H1 (cell line): ENCODE measurements around the gene COL4A4. TPM values are rescaled to one million over a fixed set of nuclear protein-coding genes. Genes with fewer than 3 reads are reported as not detected.

Source experiments
- CTCF ChIA-PET: fragments of 300-600 bp; sonication (Branson Sonifier 250); formaldehyde crosslinking; loops from one replicate; lab custom pipeline; 2021; ENCODE audit not compliant: partially characterized antibody; lab: Charles Lee
- POLR2A ChIA-PET: fragments of 300-600 bp; sonication (Branson Sonifier 250); formaldehyde crosslinking; loops from one replicate; lab custom pipeline; 2021; ENCODE audit warnings: inconsistent platforms; ENCODE audit not compliant: partially characterized antibody; lab: Charles Lee
- DNase-seq, 2 experiments: peaks; one replicate each; pipeline versions ENCODE4 v3.0.0 to v3.0.0-alpha.2; 2010 to 2022; ENCODE audit warnings: low spot score in 2 of 2, low read depth in 1 of 2, mixed read lengths in 1 of 2
- FAIRE-seq: peaks from 2 replicates; lab custom pipeline; 2011; peaks lifted over from hg19 to GRCh38; lab: Jason Lieb, UNC
- H2AFZ ChIP-seq: 2 replicates; pipeline ENCODE4 v1.8.1; 2012; ENCODE audit warnings: low read length, inconsistent platforms
- H2AK5ac ChIP-seq: 2 replicates; pipeline ENCODE4 v1.6.1; 2013; ENCODE audit warnings: low read depth, low read length
- H2BK120ac ChIP-seq: replicated peaks from 2 replicates; pipeline ENCODE3; 2013; ENCODE audit warnings: low read depth, low read length, inconsistent platforms
- H2BK12ac ChIP-seq: 2 replicates; pipeline ENCODE4 v1.6.1; 2013; ENCODE audit warnings: low read depth, low read length
- H2BK15ac ChIP-seq: 2 replicates; pipeline ENCODE4 v1.6.1; 2013; ENCODE audit warnings: low read length
- H2BK20ac ChIP-seq: 2 replicates; pipeline ENCODE4 v1.6.1; 2013; ENCODE audit warnings: low read length
- H2BK5ac ChIP-seq: 2 replicates; pipeline ENCODE4 v1.6.1; 2013; ENCODE audit warnings: low read depth, low read length
- H3K14ac ChIP-seq: 2 replicates; pipeline ENCODE4 v1.6.1; 2013; ENCODE audit warnings: inconsistent platforms; ENCODE audit not compliant: insufficient read length
- H3K18ac ChIP-seq: 2 replicates; pipeline ENCODE4 v1.6.1; 2013; ENCODE audit warnings: low read length; ENCODE audit errors: extremely low read depth
- H3K23ac ChIP-seq: 2 replicates; pipeline ENCODE4 v1.6.1; 2013; ENCODE audit warnings: inconsistent platforms; ENCODE audit not compliant: insufficient read length
- H3K23me2 ChIP-seq: 2 replicates; pipeline ENCODE4 v1.6.1; 2013; ENCODE audit warnings: low read depth, low read length
- H3K27ac ChIP-seq: 2 replicates; pipeline ENCODE4 v1.6.1; 2011; ENCODE audit warnings: low read depth, low read length, inconsistent platforms
- H3K27me3 ChIP-seq, 4 experiments: replicated peaks in 1 of 4; 1 replicate in 1 of 4; 2 replicates in 3 of 4; pipeline versions ENCODE4 v1.6.1 to v1.8.1; 2011 to 2013; ENCODE audit warnings: low read length in 3 of 4, mild to moderate bottlenecking in 3 of 4, inconsistent platforms in 2 of 4, mixed read lengths in 2 of 4, moderate library complexity in 1 of 4; ENCODE audit not compliant: control insufficient read depth in 3 of 4, insufficient read depth in 3 of 4; ENCODE audit errors: extremely low read depth in 1 of 4
- H3K36me3 ChIP-seq, 4 experiments: 2 replicates each; pipeline versions ENCODE4 v1.6.1 to v1.8.1; 2011 to 2013; ENCODE audit warnings: mild to moderate bottlenecking in 4 of 4, low read length in 3 of 4, moderate library complexity in 2 of 4, control low read depth in 1 of 4, inconsistent platforms in 1 of 4; ENCODE audit not compliant: insufficient read depth in 4 of 4, control insufficient read depth in 2 of 4
- H3K4ac ChIP-seq: replicated peaks from 2 replicates; pipeline ENCODE3; 2013; ENCODE audit warnings: low read length, low read depth, mixed read lengths, inconsistent platforms; ENCODE audit not compliant: insufficient read length
- H3K4me1 ChIP-seq, 4 experiments: replicated peaks in 1 of 4; 1 replicate in 1 of 4; 2 replicates in 3 of 4; pipeline versions ENCODE4 v1.6.1 to v1.8.1; 2011 to 2013; ENCODE audit warnings: low read length in 3 of 4, inconsistent platforms in 2 of 4, mixed read lengths in 1 of 4; ENCODE audit not compliant: insufficient read depth in 4 of 4, control insufficient read depth in 3 of 4
- H3K4me2 ChIP-seq, 2 experiments: 2 replicates each; pipeline versions ENCODE4 v1.6.1 to v1.8.1; 2011 to 2013; ENCODE audit warnings: low read depth in 2 of 2, low read length in 2 of 2, control low read depth in 1 of 2, inconsistent platforms in 1 of 2, mild to moderate bottlenecking in 1 of 2; ENCODE audit not compliant: insufficient read depth in 1 of 2
- H3K4me3 ChIP-seq, 4 experiments: fragments of 200-600, 300-600 bp in 1 of 4; sonication (generic), shearing (Covaris generic), sonication (Bioruptor Twin) in 1 of 4; 2 replicates each; pipeline versions ENCODE4 v1.5.1 to v1.8.1; 2011 to 2016; ENCODE audit warnings: low read length in 4 of 4, low read depth in 3 of 4, control low read depth in 2 of 4, inconsistent platforms in 2 of 4, mild to moderate bottlenecking in 2 of 4, mixed read lengths in 1 of 4, moderate library complexity in 1 of 4; ENCODE audit not compliant: insufficient read depth in 2 of 4; ENCODE audit errors: extremely low read depth in 1 of 4
- H3K56ac ChIP-seq: replicated peaks from 2 replicates; pipeline ENCODE3; 2013; ENCODE audit warnings: low read depth, mild to moderate bottlenecking, mixed read lengths, low read length, inconsistent platforms; ENCODE audit not compliant: insufficient read length
- H3K79me1 ChIP-seq: 2 replicates; pipeline ENCODE4 v1.6.1; 2013; ENCODE audit warnings: low read depth, low read length, control low read depth
- H3K79me2 ChIP-seq, 2 experiments: 2 replicates each; pipeline versions ENCODE4 v1.6.1 to v1.8.1; 2012 to 2013; ENCODE audit warnings: low read length in 2 of 2, mild to moderate bottlenecking in 2 of 2, inconsistent platforms in 1 of 2; ENCODE audit not compliant: insufficient read depth in 2 of 2, control insufficient read depth in 1 of 2
- H3K9ac ChIP-seq, 4 experiments: replicated peaks in 1 of 4; 1 replicate in 1 of 4; 2 replicates in 3 of 4; pipeline versions ENCODE4 v1.6.1 to v1.8.1; 2011 to 2013; ENCODE audit warnings: low read depth in 3 of 4, low read length in 3 of 4, control low read depth in 2 of 4, mild to moderate bottlenecking in 2 of 4, moderate library complexity in 2 of 4, inconsistent platforms in 1 of 4; ENCODE audit errors: extremely low read depth in 1 of 4
- H3K9me3 ChIP-seq, 2 experiments: 2 replicates each; pipeline versions ENCODE4 v1.6.1 to v1.8.1; 2012 to 2013; ENCODE audit warnings: mild to moderate bottlenecking in 2 of 2, moderate library complexity in 2 of 2, control low read depth in 1 of 2, inconsistent platforms in 1 of 2, low read depth in 1 of 2, low read length in 1 of 2, mixed read lengths in 1 of 2; ENCODE audit not compliant: insufficient read depth in 2 of 2
- H4K20me1 ChIP-seq, 2 experiments: replicated peaks in 1 of 2; 2 replicates each; pipeline versions ENCODE3 to v1.8.1; 2011 to 2013; ENCODE audit warnings: inconsistent platforms in 2 of 2, low read length in 2 of 2, mild to moderate bottlenecking in 1 of 2; ENCODE audit not compliant: insufficient read depth in 2 of 2, control insufficient read depth in 1 of 2
- H4K5ac ChIP-seq: 2 replicates; pipeline ENCODE4 v1.6.1; 2013; ENCODE audit warnings: low read length, low read depth, mixed read lengths, inconsistent platforms; ENCODE audit not compliant: insufficient read length
- H4K8ac ChIP-seq: 2 replicates; pipeline ENCODE4 v1.8.0; 2013; ENCODE audit warnings: mild to moderate bottlenecking, moderate library complexity, low read length, inconsistent platforms; ENCODE audit not compliant: insufficient read depth; ENCODE audit errors: extremely low read depth
- H4K91ac ChIP-seq: replicated peaks from 2 replicates; pipeline ENCODE3; 2013; ENCODE audit warnings: low read length, mixed read lengths, inconsistent platforms; ENCODE audit not compliant: insufficient read length
- BCL11A ChIP-seq, 2 experiments: IDR thresholded peaks; one replicate each; pipeline ENCODE4 v1.6.1; 2011; ENCODE audit warnings: low read depth in 2 of 2, low read length in 2 of 2, mild to moderate bottlenecking in 2 of 2
- SIRT6 ChIP-seq: IDR thresholded peaks from one replicate; pipeline ENCODE4 v1.7.1; 2012; ENCODE audit warnings: low read length, inconsistent platforms
- TBP ChIP-seq: IDR thresholded peaks from 2 replicates; pipeline ENCODE4 v1.6.1; 2011; ENCODE audit warnings: low read depth, low read length, improper control_type of control experiment
- WGBS, 2 experiments: shearing (Covaris generic) in 1 of 2; methylation state at CpG; one replicate each; pipeline versions ENCODE4 v1.1.6 to v1.1.7; 2013 to 2015; ENCODE audit warnings: low lambda C conversion rate in 2 of 2, mixed read lengths in 2 of 2, inconsistent platforms in 1 of 2, low coverage in 1 of 2, missing lambda C conversion rate in 1 of 2; ENCODE audit not compliant: insufficient replicate concordance in 2 of 2, insufficient coverage in 1 of 2, insufficient read length in 1 of 2; ENCODE audit errors: extremely low coverage in 1 of 2, missing lambda C conversion rate in 1 of 2; 5-methylcytosine and 5-hydroxymethylcytosine counted together
- polyA plus RNA-seq, 7 experiments: library from polyadenylated mRNA; depleted of rRNA in 3 of 7; stranded (reverse) in 5 of 7; unstranded in 2 of 7; fragments of >200 nt in 5 of 7; fragments of 200-250 nt in 2 of 7; gene quantifications; 1 replicate in 5 of 7; 2 replicates in 1 of 7; 4 replicates in 1 of 7; pipeline versions ENCODE4 v1.2.1 to v1.2.3, GENCODE V29; 2011 to 2013; ENCODE audit warnings: missing spikeins in 2 of 7, mixed read lengths in 2 of 7
- total RNA-seq: library from RNA; stranded (reverse); fragmentation: NEBNext Ultra II Directional; extraction: Animal tissue kit (Norgen Biotek cat#: 25700); gene quantifications from 2 replicates; pipeline ENCODE4 v1.2.1, GENCODE V29; 2021
- TF ChIP-seq, protein P1 (sequence below), 3 experiments: IDR thresholded peaks; 1 replicate in 2 of 3; 2 replicates in 1 of 3; pipeline versions ENCODE4 v1.5.1 to v1.6.1; 2011; ENCODE audit warnings: low read length in 3 of 3, mild to moderate bottlenecking in 3 of 3, inconsistent platforms in 2 of 3, low read depth in 1 of 3, moderate library complexity in 1 of 3; ENCODE audit not compliant: insufficient read depth in 1 of 3; ENCODE audit errors: control extremely low read depth in 1 of 3

COL4A4 gene
- total and polyA plus RNA-seq, 2 of the 8 experiments (the other 6 are each of a cell fraction or from before 2014, with no cell fraction given) = 0.33 to 1.7 TPM

- Histone ChIP-seq H3K79me2 (no peaks in the 10 kb centered on the region), H2BK120ac (no peak overlapping the region), H3K9ac (no peak overlapping the region), H3K36me3 (no peaks in the 10 kb centered on the region), H4K8ac (no peak overlapping the region), H3K4ac (peak overlapping the region; percentile 69), H2AFZ (no peak overlapping the region), H3K23ac (no peak overlapping the region), H3K9me3 (no peaks in the 10 kb centered on the region), H4K91ac (no peak overlapping the region), H3K56ac (no peak overlapping the region), H3K79me1 (no peaks in the 10 kb centered on the region), H3K14ac (no peak overlapping the region), H2AK5ac (no peak overlapping the region), H3K4me2 (no peak overlapping the region), H4K5ac (no peak overlapping the region), H3K27ac (no peak overlapping the region), H3K4me1 (no peaks in the 10 kb centered on the region), H2BK15ac (no peak overlapping the region), H2BK20ac (no peak overlapping the region), H3K18ac (no peak overlapping the region), H2BK5ac (no peak overlapping the region), H3K4me3 (no peak overlapping the region), H3K23me2 (no peaks in the 10 kb centered on the region), H4K20me1 (no peaks in the 10 kb centered on the region), H2BK12ac (no peak overlapping the region), H3K27me3 (no peaks in the 10 kb centered on the region)
- ChIA-PET CTCF (interaction anchor here (0.6 to 1.8 kb wide), 4 partner anchors 20 to 151 kb away, joined by 3 to 5 read pairs (median 4); no protein-coding TSS in a partner anchor), POLR2A (no interaction called here)
- 91% methylated on average over 12 of the region's 12 CpGs; no CpG with 5 or more reads in 1 of the 2 experiments for WGBS, 2 experiments
- TF ChIP-seq, protein P1, sequence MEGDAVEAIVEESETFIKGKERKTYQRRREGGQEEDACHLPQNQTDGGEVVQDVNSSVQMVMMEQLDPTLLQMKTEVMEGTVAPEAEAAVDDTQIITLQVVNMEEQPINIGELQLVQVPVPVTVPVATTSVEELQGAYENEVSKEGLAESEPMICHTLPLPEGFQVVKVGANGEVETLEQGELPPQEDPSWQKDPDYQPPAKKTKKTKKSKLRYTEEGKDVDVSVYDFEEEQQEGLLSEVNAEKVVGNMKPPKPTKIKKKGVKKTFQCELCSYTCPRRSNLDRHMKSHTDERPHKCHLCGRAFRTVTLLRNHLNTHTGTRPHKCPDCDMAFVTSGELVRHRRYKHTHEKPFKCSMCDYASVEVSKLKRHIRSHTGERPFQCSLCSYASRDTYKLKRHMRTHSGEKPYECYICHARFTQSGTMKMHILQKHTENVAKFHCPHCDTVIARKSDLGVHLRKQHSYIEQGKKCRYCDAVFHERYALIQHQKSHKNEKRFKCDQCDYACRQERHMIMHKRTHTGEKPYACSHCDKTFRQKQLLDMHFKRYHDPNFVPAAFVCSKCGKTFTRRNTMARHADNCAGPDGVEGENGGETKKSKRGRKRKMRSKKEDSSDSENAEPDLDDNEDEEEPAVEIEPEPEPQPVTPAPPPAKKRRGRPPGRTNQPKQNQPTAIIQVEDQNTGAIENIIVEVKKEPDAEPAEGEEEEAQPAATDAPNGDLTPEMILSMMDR (IDR thresholded peaks at IDR 0.05; ENCODE audit: control extremely low read depth in 1 of 3, insufficient read depth in 1 of 3, low read depth in 1 of 3, low read length in 3 of 3) = no peak
- TF ChIP-seq BCL11A (IDR thresholded peaks at IDR 0.05; ENCODE audit: low read depth in 2 of 2, low read length in 2 of 2) (no peak), SIRT6 (no peak), TBP (no peak)
- FAIRE-seq (no peak), DNase-seq (no peak)
Measured at GRCh38 chr2:227177592-227178336, 13.8 kb upstream of the COL4A4 start.
